HEK293 (cell line): Measurements from ENCODE around the gene ZBED6.
A peak's percentile ranks its signal among the peaks of the same experiment; 100 is the strongest.
"Not testable (repeated sequence)": the region's sequence is repeated elsewhere in the genome, so short reads cannot be mapped to it uniquely, and the experiment has no call there.

Source experiments
- CTCF ChIA-PET: fragments of 350-600 bp; formaldehyde crosslinking; extraction: SDS; loops from one replicate; lab custom pipeline; 2021; ENCODE audit warnings: antibody characterized with exemption; lab: Yijun Ruan, JAX
- POLR2A ChIA-PET: fragments of 300-600 bp; formaldehyde crosslinking; extraction: SDS; loops from one replicate; lab custom pipeline; 2020; ENCODE audit warnings: antibody characterized with exemption, inconsistent platforms; lab: Yijun Ruan, JAX
- H3K27ac ChIP-seq: fragments of 200-500 bp; sonication (Bioruptor generic); 2 replicates; pipeline ENCODE4 v1.5.1; 2014; ENCODE audit warnings: low read depth, low read length, control low read depth, inconsistent platforms; ENCODE audit errors: extremely low read depth
- H3K36me3 ChIP-seq, 2 experiments: fragments of 200-500 bp in 1 of 2; sonication (Bioruptor generic) in 1 of 2; 1 replicate in 1 of 2; 2 replicates in 1 of 2; pipeline ENCODE4 v1.5.1; 2014 to 2017; ENCODE audit warnings: inconsistent platforms in 2 of 2, low read length in 2 of 2; ENCODE audit not compliant: control insufficient read depth in 2 of 2, insufficient read depth in 1 of 2
- H3K4me1 ChIP-seq: fragments of 200-500 bp; sonication (Bioruptor generic); 2 replicates; pipeline ENCODE4 v1.5.1; 2014; ENCODE audit warnings: mild to moderate bottlenecking, low read length, inconsistent platforms; ENCODE audit not compliant: control insufficient read depth, insufficient read depth
- H3K4me3 ChIP-seq: 2 replicates; pipeline ENCODE4 v1.5.1; 2011; ENCODE audit warnings: low read depth, mild to moderate bottlenecking, control low read depth, low read length, moderate library complexity
- H3K9me3 ChIP-seq: fragments of 200-500 bp; sonication (Bioruptor generic); 2 replicates; pipeline ENCODE4 v1.5.1; 2014; ENCODE audit warnings: low read depth, low read length, inconsistent platforms; ENCODE audit not compliant: control insufficient read depth, insufficient read depth
- GLIS1 ChIP-seq: fragments of 450-650 bp; formaldehyde crosslinking; IDR thresholded peaks from 2 replicates; pipeline ENCODE4 v1.5.1; 2016; ENCODE audit warnings: missing biosample characterization, missing genetic modification characterization
- RBAK ChIP-seq: fragments of 450-650 bp; formaldehyde crosslinking; IDR thresholded peaks from 2 replicates; pipeline ENCODE4 v1.5.1; 2016; ENCODE audit warnings: missing biosample characterization, missing genetic modification characterization
- WT1 ChIP-seq: fragments of 450-650 bp; formaldehyde crosslinking; IDR thresholded peaks from 2 replicates; pipeline ENCODE4 v1.5.1; 2016; ENCODE audit warnings: missing biosample characterization, missing genetic modification characterization
- YY2 ChIP-seq: fragments of 450-650 bp; formaldehyde crosslinking; IDR thresholded peaks from 2 replicates; pipeline ENCODE4 v1.5.1; 2016; ENCODE audit warnings: missing biosample characterization, missing genetic modification characterization
- ZBTB1 ChIP-seq: fragments of 450-650 bp; formaldehyde crosslinking; IDR thresholded peaks from 2 replicates; pipeline ENCODE4 v1.5.1; 2016; ENCODE audit warnings: missing biosample characterization, missing genetic modification characterization
- ZNF133 ChIP-seq: fragments of 450-650 bp; formaldehyde crosslinking; IDR thresholded peaks from 2 replicates; pipeline ENCODE4 v1.5.1; 2016; ENCODE audit warnings: missing biosample characterization, missing genetic modification characterization
- ZNF157 ChIP-seq: fragments of 450-650 bp; formaldehyde crosslinking; IDR thresholded peaks from 2 replicates; pipeline ENCODE4 v1.5.1; 2016; ENCODE audit warnings: missing biosample characterization, missing genetic modification characterization
- ZNF184 ChIP-seq: fragments of 450-650 bp; IDR thresholded peaks from 2 replicates; pipeline ENCODE4 v1.5.1; 2018; ENCODE audit warnings: missing biosample characterization, mild to moderate bottlenecking, missing genetic modification characterization
- ZNF2 ChIP-seq: fragments of 450-650 bp; formaldehyde crosslinking; IDR thresholded peaks from 2 replicates; pipeline ENCODE4 v1.5.1; 2016; ENCODE audit warnings: missing biosample characterization, missing genetic modification characterization
- ZNF341 ChIP-seq: fragments of 450-650 bp; formaldehyde crosslinking; IDR thresholded peaks from 2 replicates; pipeline ENCODE4; 2016; ENCODE audit warnings: low read depth, missing biosample characterization, missing genetic modification characterization
- ZNF529 ChIP-seq: fragments of 450-650 bp; formaldehyde crosslinking; IDR thresholded peaks from 2 replicates; pipeline ENCODE4 v1.5.1; 2017; ENCODE audit warnings: missing genetic modification characterization, missing biosample characterization; ENCODE audit not compliant: insufficient replicate concordance
- ZNF76 ChIP-seq: fragments of 450-650 bp; formaldehyde crosslinking; IDR thresholded peaks from 2 replicates; pipeline ENCODE4; 2016; ENCODE audit warnings: low read depth, missing biosample characterization, missing genetic modification characterization, borderline replicate concordance
- TF ChIP-seq, protein P1 (sequence below): fragments of 450-650 bp; formaldehyde crosslinking; IDR thresholded peaks from 2 replicates; pipeline ENCODE4 v1.5.1; 2016; ENCODE audit warnings: missing biosample characterization, missing genetic modification characterization
- TF ChIP-seq, protein P2 (sequence below): fragments of 450-650 bp; formaldehyde crosslinking; IDR thresholded peaks from 2 replicates; pipeline ENCODE4 v1.5.1; 2016; ENCODE audit warnings: missing biosample characterization, missing genetic modification characterization

ZBED6 gene

DNA sequence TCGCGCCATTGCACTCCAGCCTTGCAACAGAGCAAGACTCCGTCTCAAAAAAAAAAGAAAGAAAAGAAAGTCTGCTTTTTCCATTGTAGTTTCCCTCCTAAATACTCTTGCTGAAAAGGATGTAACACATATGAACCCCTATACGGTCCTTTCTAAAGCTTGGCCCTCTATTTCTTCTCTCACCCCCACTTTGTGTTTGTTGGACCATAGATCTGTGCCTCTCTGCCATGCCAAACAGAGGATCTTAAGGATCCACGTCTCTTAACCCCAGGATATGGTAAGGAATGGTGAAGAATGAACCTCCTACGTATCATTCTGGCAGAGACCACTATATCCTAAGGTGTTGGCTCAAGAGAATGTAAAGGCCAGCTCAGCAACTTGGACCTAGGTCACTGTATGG lies 49.1 kb upstream of the ZBED6 start:
- ChIA-PET CTCF (interaction anchor here (0.7 kb wide), 1 partner anchor 314 kb away, joined by 3 read pairs; no protein-coding TSS in a partner anchor), POLR2A (no interaction called here)
- H3K27ac ChIP-seq = no peak overlapping the region
- H3K9me3 ChIP-seq = no peaks in the 10 kb centered on the region
- H3K4me1 ChIP-seq = no peaks in the 10 kb centered on the region
- TF ChIP-seq ZNF133 (tag by site-specific recombination) (peak; percentile 92), ZNF341 (tag by site-specific recombination) (no peak)
- H3K36me3 ChIP-seq = no peaks in the 10 kb centered on the region
- no peak overlapping the region for H3K4me3 ChIP-seq

DNA sequence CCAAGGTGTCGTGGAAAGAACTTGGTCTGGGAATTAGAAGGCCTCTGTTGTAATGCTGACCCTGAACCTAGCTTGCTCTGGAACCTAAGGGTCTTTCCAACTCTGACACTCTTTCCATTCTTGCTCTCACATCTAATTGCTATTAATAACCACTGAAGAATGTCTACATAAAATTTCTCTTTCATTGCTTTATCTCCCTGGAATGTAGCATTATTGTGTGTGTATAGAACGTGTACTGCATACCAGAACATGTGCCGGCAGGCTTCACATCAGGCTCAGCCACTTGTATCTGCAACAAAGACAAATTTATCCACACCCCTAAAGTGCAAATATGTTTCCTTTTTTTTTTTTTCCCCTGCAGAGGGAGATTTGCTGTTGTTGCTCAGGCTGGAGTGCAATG lies 44.4 kb upstream of the ZBED6 start:
- TF ChIP-seq ZNF184 = no peak
- no peak for TF ChIP-seq GLIS1
- TF ChIP-seq YY2 (tag by site-specific recombination) = no peak
- no peak for TF ChIP-seq ZNF529 (tag by site-specific recombination)
- TF ChIP-seq ZNF76 (tag by site-specific recombination) = no peak
- TF ChIP-seq ZNF2 (tag by site-specific recombination) = no peak
- peak; percentile 87 for TF ChIP-seq ZNF157 (tag by site-specific recombination)
- TF ChIP-seq, protein P1, sequence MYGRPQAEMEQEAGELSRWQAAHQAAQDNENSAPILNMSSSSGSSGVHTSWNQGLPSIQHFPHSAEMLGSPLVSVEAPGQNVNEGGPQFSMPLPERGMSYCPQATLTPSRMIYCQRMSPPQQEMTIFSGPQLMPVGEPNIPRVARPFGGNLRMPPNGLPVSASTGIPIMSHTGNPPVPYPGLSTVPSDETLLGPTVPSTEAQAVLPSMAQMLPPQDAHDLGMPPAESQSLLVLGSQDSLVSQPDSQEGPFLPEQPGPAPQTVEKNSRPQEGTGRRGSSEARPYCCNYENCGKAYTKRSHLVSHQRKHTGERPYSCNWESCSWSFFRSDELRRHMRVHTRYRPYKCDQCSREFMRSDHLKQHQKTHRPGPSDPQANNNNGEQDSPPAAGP (tag by site-specific recombination) = no peak
- Histone ChIP-seq H3K27ac (no peak overlapping the region), H3K4me1 (no peaks in the 10 kb centered on the region), H3K9me3 (no peaks in the 10 kb centered on the region), H3K4me3 (no peak overlapping the region), H3K36me3 (no peaks in the 10 kb centered on the region)
- POLR2A ChIA-PET = no interaction called here
- CTCF ChIA-PET = interaction anchor here (0.7 kb wide), 1 partner anchor 14 kb away, joined by 4 read pairs; the partner anchor contains the start of gene LAX1

DNA sequence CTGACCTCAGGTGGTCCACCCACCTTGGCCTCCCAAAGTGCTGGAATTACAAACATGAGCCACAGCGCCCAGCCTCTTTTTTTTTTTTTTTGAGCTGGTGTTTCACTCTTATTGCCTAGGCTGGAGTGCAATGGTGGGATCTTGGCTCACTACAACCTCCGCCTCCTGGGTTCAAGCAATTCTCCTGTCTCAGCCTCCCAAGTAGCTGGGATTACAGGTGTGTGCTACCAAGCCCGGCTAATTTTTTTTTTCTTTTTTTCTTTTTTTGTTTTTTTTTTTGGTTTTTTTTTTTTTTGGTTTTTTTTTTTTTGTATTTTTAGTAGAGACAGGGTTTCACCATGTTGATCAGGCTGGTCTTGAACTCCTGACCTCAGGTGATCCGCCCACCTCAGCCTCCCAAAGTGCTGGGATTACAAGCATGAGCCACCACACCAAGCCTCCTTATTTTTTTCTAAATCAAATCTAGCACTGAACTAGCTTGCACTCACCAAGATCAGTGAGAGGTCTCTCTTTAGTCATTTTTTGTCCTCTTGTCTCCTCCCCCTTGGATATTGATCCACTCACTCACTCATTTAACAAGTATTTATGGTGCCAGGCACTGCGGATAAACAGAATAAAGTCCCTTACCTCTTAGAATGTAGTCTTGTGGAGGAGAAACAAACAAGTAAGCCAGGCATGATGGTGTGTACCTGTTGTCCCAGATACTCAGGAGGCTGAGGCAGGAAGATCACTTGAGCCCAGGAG lies 43.6 kb upstream of the ZBED6 start:
- not testable (repeated sequence) for H3K4me3 ChIP-seq, H3K9me3 ChIP-seq, H3K4me1 ChIP-seq, H3K27ac ChIP-seq, H3K36me3 ChIP-seq
- TF ChIP-seq, protein P2, sequence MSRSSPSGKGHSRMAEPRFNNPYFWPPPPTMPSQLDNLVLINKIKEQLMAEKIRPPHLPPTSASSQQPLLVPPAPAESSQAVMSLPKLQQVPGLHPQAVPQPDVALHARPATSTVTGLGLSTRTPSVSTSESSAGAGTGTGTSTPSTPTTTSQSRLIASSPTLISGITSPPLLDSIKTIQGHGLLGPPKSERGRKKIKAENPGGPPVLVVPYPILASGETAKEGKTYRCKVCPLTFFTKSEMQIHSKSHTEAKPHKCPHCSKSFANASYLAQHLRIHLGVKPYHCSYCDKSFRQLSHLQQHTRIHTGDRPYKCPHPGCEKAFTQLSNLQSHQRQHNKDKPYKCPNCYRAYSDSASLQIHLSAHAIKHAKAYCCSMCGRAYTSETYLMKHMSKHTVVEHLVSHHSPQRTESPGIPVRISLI = peak; percentile 91
- ChIA-PET POLR2A (interaction anchor here (0.6 to 0.7 kb wide), 2 partner anchors 82 to 790 kb away, joined by 3 to 6 read pairs; no protein-coding TSS in a partner anchor), CTCF (interaction anchor here (0.7 kb wide), 1 partner anchor 13 kb away, joined by 4 read pairs; the partner anchor contains the start of gene LAX1)

DNA sequence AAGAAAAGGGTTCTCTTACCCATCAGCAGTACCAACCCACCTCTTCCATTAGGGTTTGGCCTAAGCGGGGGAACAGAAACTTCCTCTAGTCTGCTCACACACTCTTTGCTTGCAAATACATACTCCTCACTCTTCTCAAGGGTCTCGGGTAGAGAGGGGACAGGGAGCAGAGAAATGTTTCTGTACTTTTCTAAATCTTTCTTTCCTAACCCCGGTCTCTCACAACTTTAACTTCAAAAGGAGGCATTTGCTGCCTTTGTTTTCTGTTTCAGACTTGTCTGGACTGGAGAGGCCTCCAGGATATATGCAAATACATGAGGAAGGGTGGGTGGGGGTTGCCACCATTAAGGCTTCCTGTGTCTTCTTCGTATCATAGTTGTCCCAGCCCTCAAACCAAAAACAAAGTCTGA lies 41.0 kb upstream of the ZBED6 start:
- ChIA-PET POLR2A (no interaction called here), CTCF (no interaction called here)
- TF ChIP-seq ZBTB1 (no peak), RBAK (tag by site-specific recombination) (no peak), WT1 (tag by site-specific recombination) (no peak)
- Histone ChIP-seq H3K9me3 (no peaks in the 10 kb centered on the region), H3K4me1 (no peaks in the 10 kb centered on the region), H3K36me3 (no peaks in the 10 kb centered on the region), H3K27ac (no peak overlapping the region), H3K4me3 (no peak overlapping the region)
